Stimulated activated CD4-positive, alpha-beta T cell treated with anti-CD3 and anti-CD28 coated beads, Interleukin-12 subunit alpha, Interleukin-12 subunit beta, amount 100 ng/mL, for 48 hours (primary cell): ENCODE data around the gene CHD9.

ENCODE experiments used
- DNase-seq, 3 donors: peaks; one replicate each; pipeline ENCODE4 v3.0.0-alpha.2; 2020; ENCODE audit warnings: low read depth in 2 of 3, low spot score in 1 of 3

The CHD9 gene

DNA sequence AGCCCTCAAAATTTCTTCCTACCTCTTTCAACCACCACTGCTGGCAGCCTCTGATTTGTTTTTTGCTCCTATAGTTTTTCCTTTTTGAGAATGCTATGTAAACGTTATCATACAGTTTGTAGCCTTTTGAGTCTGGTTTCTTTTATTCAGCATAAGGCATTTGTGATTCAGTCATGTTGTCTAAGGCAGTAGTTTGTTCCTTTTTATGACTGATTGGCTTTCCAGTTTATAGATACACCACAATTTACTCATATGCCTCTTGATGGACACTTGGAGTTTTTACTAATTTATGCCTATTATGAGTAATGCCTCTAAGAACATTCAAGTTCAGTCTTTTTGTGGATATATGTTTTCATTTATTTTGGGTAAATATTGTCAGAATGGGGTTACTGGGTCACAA lies 136.6 kb downstream of the CHD9 start:
- DNase-seq = no peak

GRCh38 chr16:53198933-53199332 lies 144.1 kb downstream of the CHD9 start:
- DNase-seq = no peak

DNA sequence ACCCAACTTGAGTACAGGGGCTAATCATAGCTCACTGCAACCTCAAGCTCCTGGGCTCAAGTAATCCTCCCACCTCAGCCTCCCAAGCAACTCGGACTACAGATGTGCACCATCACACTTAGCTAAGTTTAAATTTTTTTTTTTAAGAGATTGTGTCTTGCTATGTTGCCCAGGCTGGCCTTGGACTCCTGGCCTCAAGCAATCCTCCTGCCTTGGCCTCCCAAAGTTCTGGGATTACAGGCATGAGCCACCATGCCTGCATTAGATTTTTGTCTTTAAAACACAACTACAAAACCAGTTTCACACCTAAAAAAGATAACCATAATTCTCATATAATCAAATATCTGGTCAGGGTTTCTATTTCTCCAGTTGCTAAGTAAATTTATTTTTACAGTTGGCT lies 147.1 kb downstream of the CHD9 start:
- DNase-seq = no peak

- DNase-seq = no peak
Measured at GRCh38 chr16:53202398-53202797, 147.6 kb downstream of the CHD9 start.

- DNase-seq = no peak
Measured at GRCh38 chr16:53207810-53208752, 153.3 kb downstream of the CHD9 start.

GRCh38 chr16:53209429-53209828 lies 154.6 kb downstream of the CHD9 start:
- DNase-seq = no peak

DNA sequence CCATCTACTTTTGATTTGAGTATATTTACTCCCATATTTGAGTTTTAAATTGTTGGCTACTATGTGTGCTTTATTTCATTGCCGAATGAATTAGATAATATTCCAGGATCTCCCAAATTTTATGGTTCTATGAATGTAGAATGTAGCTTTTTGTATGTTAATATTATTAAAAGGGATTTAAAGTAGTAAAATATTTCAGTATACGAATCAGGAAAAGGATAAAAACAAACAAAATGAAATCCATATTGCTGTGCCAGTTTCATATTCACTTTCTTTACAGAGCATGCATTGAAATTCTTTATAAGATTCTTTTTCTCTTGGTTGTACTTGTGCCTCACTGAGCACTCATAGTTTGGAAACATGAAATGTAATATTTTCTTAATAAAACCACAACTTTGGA lies 155.1 kb downstream of the CHD9 start:
- DNase-seq = no peak

DNA sequence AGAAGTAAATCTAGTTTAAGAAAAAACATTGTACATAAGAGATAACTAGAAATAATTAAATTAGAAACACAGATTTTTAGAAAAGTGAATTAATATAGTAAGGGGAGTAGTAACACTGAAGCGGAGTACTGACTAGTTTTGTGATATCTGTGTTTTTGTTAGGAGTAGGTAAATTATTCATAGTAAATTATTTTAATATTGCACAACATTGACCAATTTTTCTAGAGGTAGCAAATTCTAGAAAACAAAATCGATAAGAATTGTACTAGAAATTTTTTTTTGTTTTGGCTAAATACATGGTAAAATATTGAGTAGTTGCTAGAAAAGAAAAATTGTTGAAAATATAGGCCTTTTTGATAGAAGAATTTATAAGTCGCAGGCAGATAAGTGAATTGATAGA lies 156.5 kb downstream of the CHD9 start:
- no peak for DNase-seq

GRCh38 chr16:53212893-53213223 lies 158.1 kb downstream of the CHD9 start:
- DNase-seq = no peak

DNA sequence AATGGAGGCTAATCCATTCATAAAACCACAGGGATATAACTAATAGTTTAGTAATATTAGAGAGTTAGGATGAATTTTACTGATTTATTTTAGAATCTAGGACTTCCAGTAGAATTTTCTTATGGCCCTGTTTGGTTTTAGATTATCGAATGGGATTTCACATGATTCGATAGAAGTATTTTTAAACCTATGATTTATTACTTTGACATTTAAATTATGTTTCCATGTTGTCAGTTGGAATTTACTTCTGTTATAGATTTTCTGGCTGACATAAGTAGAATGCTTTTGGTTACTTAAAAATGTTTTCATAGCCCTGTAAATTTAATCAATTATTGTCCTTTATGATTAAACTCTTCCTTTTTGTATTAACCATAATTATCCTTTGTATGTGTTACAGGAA lies 158.8 kb downstream of the CHD9 start:
- no peak for DNase-seq

- DNase-seq = no peak
Measured at GRCh38 chr16:53216798-53217197, 162.0 kb downstream of the CHD9 start.

DNA sequence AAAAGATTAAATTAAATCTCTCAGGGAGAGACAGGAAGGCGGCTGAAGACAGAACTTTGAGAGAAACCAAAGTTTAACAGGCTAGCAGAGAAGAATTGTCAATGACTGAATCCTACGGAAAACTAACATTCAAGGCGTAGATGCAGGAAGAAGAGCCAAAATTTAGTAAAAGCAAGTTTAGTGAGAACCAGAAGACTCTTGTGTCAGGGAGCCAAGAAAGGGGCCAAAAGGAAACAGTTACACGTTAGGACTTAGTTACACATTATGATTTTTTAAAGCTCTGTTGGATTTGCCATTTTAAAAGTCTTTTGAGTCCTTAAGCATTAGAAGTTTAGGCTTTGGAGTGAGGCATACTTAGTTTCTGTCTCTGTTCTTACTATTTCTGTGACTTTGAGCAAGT lies 164.6 kb downstream of the CHD9 start:
- no peak for DNase-seq

DNA sequence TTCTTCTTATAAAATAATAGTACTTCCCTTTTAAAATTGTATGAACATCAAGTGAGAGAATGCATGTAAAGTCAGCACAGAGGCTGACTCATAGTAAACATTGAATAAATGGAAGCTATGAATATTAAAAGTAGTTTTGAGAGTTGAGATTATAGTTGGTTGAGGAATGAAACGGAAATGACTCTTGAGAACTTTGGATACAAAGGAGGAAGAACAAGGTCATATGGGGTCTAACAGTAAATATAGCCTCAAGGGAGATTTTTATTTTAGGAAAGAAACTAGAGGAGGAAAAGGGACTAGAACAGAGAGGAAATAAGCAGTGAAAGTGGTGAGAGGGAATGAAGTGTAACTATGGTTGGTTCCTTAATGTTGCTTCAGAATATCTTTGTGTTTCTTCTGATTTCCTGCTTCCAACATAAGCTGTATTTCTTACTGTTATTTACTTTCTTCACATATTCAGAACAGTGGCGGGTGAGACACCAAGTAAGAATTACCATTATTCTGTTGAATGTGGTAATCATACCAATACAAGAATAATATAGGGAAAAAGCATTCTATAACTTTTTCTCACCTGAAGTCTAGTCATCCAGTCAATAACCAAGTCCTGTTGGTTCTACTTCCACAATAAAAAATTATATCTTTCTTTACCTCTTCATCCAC lies 165.1 kb downstream of the CHD9 start:
- no peak for DNase-seq

DNA sequence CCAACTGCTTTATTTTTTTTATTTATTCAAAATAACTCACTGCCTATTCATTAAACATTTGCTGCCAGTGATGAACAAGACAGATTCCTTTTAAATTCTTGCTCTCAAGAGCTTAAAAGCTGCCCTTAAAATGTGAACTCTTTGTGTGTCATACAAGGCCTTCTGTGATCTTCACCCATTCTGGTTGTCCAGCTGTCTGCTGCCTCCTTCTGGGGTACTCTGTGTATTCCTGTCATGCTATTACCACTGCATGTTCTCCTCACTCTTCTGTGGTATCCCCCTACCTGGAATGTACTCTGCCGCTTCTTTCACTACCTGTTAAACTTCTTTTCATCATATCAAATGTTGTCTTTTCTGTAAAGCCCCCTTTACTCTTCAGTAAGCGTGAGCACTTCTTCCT lies 165.8 kb downstream of the CHD9 start:
- no peak for DNase-seq

- DNase-seq = no peak
Measured at GRCh38 chr16:53224951-53225533, 170.3 kb downstream of the CHD9 start.

- no peak for DNase-seq
Measured at GRCh38 chr16:53232826-53233529, 178.2 kb downstream of the CHD9 start.

DNA sequence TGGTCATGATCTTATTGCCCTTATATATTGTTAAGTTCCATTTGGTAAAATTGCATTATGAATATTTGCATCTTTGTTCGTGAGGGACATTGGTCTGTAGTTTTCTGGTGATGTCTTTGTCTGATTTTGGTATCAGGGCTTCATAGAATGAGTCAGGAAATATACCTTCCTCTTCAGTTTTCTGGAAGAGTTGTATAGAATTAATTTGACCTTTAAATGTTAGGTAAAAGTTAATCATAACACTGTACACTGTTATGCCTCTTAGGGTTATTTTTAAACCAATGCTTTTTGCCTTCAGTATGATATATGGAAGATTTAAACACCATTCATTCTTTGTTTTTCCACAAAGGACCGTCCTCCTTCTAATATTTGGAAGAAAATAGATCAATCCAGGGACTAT lies 180.0 kb downstream of the CHD9 start:
- no peak for DNase-seq

- DNase-seq = no peak
Measured at GRCh38 chr16:53235851-53236250, 181.1 kb downstream of the CHD9 start.

DNA sequence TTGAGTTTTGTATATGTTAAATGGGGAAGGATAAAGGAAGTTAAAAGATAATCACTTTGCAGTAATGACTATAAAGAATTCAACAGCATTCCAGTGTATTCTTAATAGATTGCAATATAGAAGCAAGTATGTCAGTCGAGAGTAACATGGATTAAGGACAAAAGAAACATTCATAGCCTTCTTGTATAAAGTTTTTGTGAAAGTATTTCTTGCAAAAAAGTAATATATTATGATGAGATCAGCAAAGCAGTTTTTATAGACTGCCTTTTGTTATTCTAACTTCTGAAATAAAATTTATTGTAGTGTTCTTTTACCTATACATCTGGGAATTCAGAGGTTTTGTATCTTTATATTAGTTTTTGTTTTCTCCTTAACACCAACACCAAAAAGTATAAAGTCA lies 194.5 kb downstream of the CHD9 start:
- no peak for DNase-seq

DNA sequence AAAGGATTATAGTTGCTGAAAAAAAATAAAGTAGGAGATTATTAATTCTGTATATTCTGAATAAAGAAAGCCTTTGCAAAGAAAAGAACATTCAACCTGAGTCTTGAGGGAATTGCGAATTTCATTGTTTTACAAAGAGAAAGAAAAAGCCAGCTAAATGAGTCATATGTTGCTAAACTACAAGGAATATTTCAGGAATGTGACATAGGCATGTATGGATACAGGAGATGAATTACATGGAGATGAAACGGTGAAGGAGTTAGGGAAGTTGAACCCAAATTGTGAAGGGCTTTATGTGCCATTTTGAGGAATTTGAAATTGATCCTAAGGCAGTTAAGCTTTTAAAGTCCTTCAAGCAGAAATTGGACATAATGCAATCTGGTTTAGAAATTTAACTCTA lies 202.2 kb downstream of the CHD9 start:
- no peak for DNase-seq

DNA sequence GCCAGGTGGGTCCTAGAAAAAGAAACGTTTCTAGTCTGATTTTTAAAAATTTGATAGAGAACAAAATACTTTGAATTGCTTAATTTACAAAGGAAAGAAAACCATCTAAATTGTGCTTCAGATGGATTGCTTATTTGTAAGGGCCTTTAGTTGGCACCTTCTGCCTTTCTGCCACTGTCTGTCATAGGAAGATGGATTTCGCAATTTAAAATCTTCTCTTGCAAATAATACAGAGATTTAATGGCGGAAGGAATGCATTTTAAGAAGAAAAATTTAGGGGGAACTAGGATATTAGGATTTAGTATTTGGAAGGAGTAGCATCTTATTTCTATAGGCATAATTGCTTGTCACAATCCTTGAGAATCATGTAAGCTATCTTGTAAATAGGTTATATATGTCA lies 204.0 kb downstream of the CHD9 start:
- no peak for DNase-seq

- DNase-seq = no peak
Measured at GRCh38 chr16:53261276-53261675, 206.5 kb downstream of the CHD9 start.
